ENCODE results near the gene KRT13. TPM values are rescaled to one million over a fixed set of nuclear protein-coding genes. Genes with fewer than 3 reads are reported as not detected.

Gene KRT13
- polyA plus RNA-seq, 1 donor from 2014 or later, result not detected

DNA sequence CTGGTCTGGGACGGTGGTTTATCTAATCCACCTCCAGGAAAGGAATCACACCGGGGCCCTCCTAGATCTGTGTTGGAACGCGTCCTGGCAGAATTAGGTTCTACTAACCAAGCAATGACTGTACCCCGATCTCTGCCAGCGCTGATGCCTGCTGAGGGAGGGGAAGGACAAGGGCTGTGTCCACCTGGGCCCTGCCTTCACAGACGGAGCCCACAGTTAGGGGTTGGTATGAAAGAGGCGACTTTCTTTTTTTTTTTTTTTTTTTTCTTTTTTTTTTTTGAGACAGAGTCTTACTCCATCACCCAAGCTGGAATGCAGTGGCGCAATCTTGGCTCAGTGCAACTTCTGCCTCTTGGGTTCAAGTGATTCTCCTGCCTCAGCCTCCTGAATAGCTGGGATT is 32.6 kb upstream of the KRT13 start:
- no peaks in the 10 kb centered on the region for H3K79me2 ChIP-seq (replicated peaks; ENCODE audit: insufficient read depth, low read length)
- H3K9ac ChIP-seq (ENCODE audit: low read length), result no peak overlapping the region
- no peaks in the 10 kb centered on the region for H3K36me3 ChIP-seq (ENCODE audit: insufficient read depth, low read length)
- no peak overlapping the region for H3K4me2 ChIP-seq (ENCODE audit: low read length)
- TF ChIP-seq TAF1 (IDR thresholded peaks at IDR 0.05; ENCODE audit: low read depth), result no peak
- TF ChIP-seq EZH2 (IDR thresholded peaks at IDR 0.05; ENCODE audit: borderline replicate concordance, insufficient read depth, low read length, poor library complexity, severe bottlenecking), result no peak
- no peak for TF ChIP-seq RAD21 (conservative IDR thresholded peaks at IDR 0.05)
- TF ChIP-seq MXI1 (conservative IDR thresholded peaks at IDR 0.05; ENCODE audit: poor library complexity, severe bottlenecking), result no peak
- TF ChIP-seq POLR2AphosphoS5 (IDR thresholded peaks at IDR 0.05), result no peak
- no peak for TF ChIP-seq CTCF (IDR thresholded peaks at IDR 0.05; ENCODE audit: poor library complexity, severe bottlenecking)
- TF ChIP-seq SMC3 (conservative IDR thresholded peaks at IDR 0.05; ENCODE audit: poor library complexity), result no peak
- TF ChIP-seq REST (IDR thresholded peaks at IDR 0.05; ENCODE audit: borderline replicate concordance), result no peak
- no peak for TF ChIP-seq EP300 (conservative IDR thresholded peaks at IDR 0.05; ENCODE audit: poor library complexity, severe bottlenecking)
- no peaks in the 10 kb centered on the region for H4K20me1 ChIP-seq (ENCODE audit: insufficient read depth)
- no peak overlapping the region for H3K27ac ChIP-seq (ENCODE audit: low read length)
- H3K9me3 ChIP-seq (ENCODE audit: low read length), result no peaks in the 10 kb centered on the region
- H3F3A ChIP-seq (ENCODE audit: insufficient read depth, low read length, poor library complexity, severe bottlenecking), result no peaks in the 10 kb centered on the region
- H2AFZ ChIP-seq (ENCODE audit: low read depth, low read length), result no peak overlapping the region
- no peaks in the 10 kb centered on the region for H3K27me3 ChIP-seq (ENCODE audit: insufficient read depth, low read depth, low read length)
- no peaks in the 10 kb centered on the region for H3K9me2 ChIP-seq (ENCODE audit: insufficient read depth, low read length)
- H3K4me3 ChIP-seq (ENCODE audit: low read length), result no peak overlapping the region

DNA sequence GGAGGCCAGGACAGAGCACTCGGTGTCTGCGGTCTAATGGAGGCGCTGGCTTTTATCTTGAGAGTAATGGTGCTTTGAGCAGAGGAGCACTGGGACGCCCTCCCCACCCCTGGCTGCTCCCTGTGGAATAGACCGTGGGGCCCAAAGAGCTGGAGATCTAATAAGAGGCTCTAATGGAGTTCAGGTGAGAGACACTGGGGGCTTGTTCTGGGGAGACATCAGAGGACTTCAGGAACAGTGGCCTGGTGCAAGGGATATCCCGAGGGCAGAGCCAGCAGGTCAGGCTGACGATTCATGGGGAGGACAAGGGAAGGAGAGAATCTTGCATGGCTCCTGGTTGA is 32.2 kb upstream of the KRT13 start:
- no peak for TF ChIP-seq TAF1 (IDR thresholded peaks at IDR 0.05; ENCODE audit: low read depth)
- TF ChIP-seq RAD21 (conservative IDR thresholded peaks at IDR 0.05), result no peak
- TF ChIP-seq EZH2 (IDR thresholded peaks at IDR 0.05; ENCODE audit: borderline replicate concordance, insufficient read depth, low read length, poor library complexity, severe bottlenecking), result no peak
- TF ChIP-seq REST (IDR thresholded peaks at IDR 0.05; ENCODE audit: borderline replicate concordance), result no peak
- no peak for TF ChIP-seq EP300 (conservative IDR thresholded peaks at IDR 0.05; ENCODE audit: poor library complexity, severe bottlenecking)
- TF ChIP-seq CTCF (IDR thresholded peaks at IDR 0.05; ENCODE audit: poor library complexity, severe bottlenecking), result no peak
- TF ChIP-seq POLR2AphosphoS5 (IDR thresholded peaks at IDR 0.05), result no peak
- no peak for TF ChIP-seq MXI1 (conservative IDR thresholded peaks at IDR 0.05; ENCODE audit: poor library complexity, severe bottlenecking)
- no peak for TF ChIP-seq SMC3 (conservative IDR thresholded peaks at IDR 0.05; ENCODE audit: poor library complexity)
- Histone ChIP-seq H3K79me2 (replicated peaks; ENCODE audit: insufficient read depth, low read length) (no peaks in the 10 kb centered on the region), H4K20me1 (ENCODE audit: insufficient read depth) (no peaks in the 10 kb centered on the region), H2AFZ (ENCODE audit: low read depth, low read length) (no peak overlapping the region), H3K27ac (ENCODE audit: low read length) (no peak overlapping the region), H3K27me3 (ENCODE audit: insufficient read depth, low read depth, low read length) (no peaks in the 10 kb centered on the region), H3K4me3 (ENCODE audit: low read length) (no peak overlapping the region), H3K9ac (ENCODE audit: low read length) (no peak overlapping the region), H3K9me3 (ENCODE audit: low read length) (no peaks in the 10 kb centered on the region), H3K4me2 (ENCODE audit: low read length) (no peak overlapping the region), H3K36me3 (ENCODE audit: insufficient read depth, low read length) (no peaks in the 10 kb centered on the region), H3K9me2 (ENCODE audit: insufficient read depth, low read length) (no peaks in the 10 kb centered on the region), H3F3A (ENCODE audit: insufficient read depth, low read length, poor library complexity, severe bottlenecking) (no peaks in the 10 kb centered on the region)

Measured in neural cell (in vitro differentiated cells).